Measurements from ENCODE around the gene GTPBP4.

- TF ChIP-seq CTCF (IDR thresholded peaks at IDR 0.05) (no peak), POLR2A (IDR thresholded peaks at IDR 0.05) (no peak), POLR2AphosphoS5 (IDR thresholded peaks at IDR 0.05) (no peak)
These were observed 4.6 kb downstream of the GTPBP4 start for GRCh38 chr10:992871-993270.

All from prostate gland (tissue), 2 donors.